A549 treated with CORT108297 at 1 μM for 4 hours (cell line): ENCODE measurements around the gene LCE2A. TPM values are rescaled to one million over a fixed set of nuclear protein-coding genes. Genes with fewer than 3 reads are reported as not detected.

ENCODE experiments used
- total RNA-seq: library from RNA; stranded (reverse); fragments of 200-300 nt; extraction: Qiagen RNA extraction; gene quantifications from 5 replicates; pipeline ENCODE4 v1.2.3, GENCODE V29; 2022

LCE2A gene, protein sequence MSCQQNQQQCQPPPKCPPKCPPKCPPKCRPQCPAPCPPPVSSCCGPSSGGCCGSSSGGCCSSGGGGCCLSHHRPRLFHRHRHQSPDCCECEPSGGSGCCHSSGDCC
- not detected in 5 replicates for total RNA-seq

DNA sequence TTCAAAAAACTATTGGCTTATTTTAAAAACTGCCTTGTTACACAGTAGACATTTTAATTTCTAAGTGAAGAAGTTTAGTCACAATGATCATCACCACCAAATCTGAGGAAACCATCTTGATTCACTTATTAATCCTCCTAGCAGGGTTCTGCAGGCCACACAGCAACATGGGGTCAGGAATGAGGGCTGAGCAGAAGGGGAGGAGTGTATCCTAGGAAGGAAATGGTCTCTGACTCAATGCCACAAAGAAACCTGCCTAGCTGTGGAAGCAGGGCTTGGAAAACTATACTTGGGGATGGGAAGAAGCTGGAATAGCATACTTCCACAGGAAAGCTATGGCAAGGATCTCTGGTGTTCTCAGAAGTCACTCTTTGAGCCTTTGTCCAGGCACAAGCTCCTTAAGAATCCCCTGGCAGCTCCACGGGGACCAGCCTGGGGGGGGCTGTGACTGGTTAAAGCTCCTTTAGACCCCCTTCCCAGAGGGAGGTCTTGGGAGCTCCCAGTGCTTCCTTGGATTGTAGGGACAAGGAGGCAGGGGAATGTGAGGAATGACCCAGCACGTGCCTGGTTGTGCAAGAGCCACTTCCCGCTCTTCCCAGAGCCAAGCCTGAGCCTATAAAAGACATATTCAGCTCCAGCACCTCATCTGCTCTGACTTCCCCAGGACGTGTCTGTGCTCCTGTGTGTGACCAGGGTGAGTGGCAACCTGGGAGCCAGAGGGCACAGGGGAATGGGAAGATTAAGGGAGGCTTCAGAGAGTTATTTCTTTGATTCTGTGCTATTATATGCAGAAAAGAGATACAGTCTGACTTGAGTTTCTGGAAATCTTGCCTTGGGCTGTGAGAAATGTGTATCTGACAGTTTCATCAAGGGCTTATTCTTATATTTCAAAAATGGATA is at the start of gene LCE2A:
TSS of gene LCE2A (plus strand) at position 645 of the 900 bp plus-strand sequence. CDS start 557 bp downstream, outside the sequence.

DNA sequence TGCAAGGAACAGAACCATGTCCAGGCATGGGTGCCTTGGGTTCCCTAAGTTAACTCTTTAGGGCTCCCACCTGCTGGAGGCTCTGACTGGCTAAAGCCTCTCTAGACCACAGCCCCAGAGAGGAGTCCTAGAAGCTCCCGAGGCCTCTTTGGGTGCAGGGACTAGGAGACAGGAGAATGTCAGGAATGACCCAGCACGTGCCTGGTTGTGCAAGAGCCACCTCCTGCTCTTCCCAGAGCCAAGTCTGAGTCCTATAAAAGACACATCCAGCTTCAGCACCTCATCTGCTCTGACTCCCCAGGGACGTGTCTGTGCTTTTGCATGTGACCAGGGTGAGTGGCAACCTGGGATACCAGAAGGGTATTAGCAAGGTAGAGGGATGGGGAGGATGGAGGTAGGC is 35.0 kb upstream of the LCE2A start, which contains the start of gene LCE2D:
TSS of gene LCE2D (plus strand) at position 283 of the 400 bp plus-strand sequence. CDS start 726 bp downstream, outside the sequence.

DNA sequence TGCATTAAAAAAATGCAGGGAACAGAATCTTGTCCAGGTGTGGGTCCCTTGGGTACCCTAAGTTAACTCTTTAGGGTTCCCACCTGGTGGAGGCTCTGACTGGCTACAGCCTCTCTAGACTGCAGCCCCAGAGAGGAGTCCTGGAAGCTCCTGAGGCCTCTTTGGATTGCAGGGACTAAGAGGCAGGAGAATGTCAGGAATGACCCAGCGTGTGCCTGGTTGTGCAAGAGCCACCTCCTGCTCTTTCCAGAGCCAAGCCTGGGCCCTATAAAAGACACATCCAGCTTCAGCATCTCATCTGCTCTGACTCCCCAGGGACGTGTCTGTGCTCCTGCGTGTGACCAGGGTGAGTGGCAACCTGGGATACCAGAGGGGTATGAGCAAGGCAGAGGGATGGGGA is 23.2 kb upstream of the LCE2A start, which contains the start of gene LCE2C:
TSS of gene LCE2C (plus strand) at position 297 of the 400 bp plus-strand sequence. CDS start 737 bp downstream, outside the sequence.

DNA sequence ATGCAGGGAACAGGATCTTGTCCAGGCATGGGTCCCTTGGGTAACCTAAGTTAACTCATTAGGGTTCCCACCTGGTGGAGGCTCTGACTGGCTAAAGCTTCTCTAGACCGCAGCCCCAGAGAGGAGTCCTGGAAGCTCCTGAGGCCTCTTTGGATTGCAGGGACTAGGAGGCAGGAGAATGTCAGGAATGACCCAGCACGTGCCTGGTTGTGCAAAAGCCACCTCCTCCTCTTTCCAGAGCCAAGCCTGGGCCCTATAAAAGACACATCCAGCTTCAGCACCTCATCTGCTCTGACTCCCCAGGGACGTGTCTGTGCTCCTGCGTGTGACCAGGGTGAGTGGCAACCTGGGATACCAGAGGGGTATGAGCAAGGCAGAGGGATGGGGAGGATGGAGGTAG is 12.3 kb upstream of the LCE2A start, which contains the start of gene LCE2B:
TSS of gene LCE2B (plus strand) at position 301 of the 400 bp plus-strand sequence. CDS start 721 bp downstream, outside the sequence.

DNA sequence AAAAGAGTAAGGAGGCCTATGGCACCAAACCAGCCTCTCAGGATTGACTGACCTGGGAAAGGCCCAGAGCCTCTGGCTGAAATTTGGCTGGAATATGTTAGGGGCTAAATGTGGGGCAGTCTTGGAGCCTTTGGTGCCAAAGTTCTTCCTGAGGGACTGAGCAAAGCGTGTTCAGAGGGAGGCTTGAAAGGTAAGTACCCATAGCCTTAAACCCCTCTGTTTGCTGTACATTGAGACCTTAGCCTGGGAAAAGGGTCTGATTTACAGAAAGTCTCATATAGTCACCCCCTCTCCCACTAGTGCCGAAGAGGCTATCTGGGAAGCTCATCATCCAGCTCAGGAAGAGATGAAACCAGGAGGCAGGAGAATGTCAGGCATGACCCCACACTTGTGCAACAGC is 9.7 kb downstream of the LCE2A start, which contains the start of gene LCE4A:
TSS of gene LCE4A (plus strand) at position 301 of the 400 bp plus-strand sequence. CDS start 916 bp downstream, outside the sequence.

Other genes with a start within 250 kb of the LCE2A start
- gene LCE5A, start 187.5 kb upstream of the LCE2A start, total RNA-seq = not detected in 5 replicates
- 0.17 to 0.49 TPM (median 0.36 TPM) in 5 replicates for gene CRCT1, start 183.9 kb upstream of the LCE2A start, total RNA-seq
- gene LCE3E, start 131.6 kb upstream of the LCE2A start, total RNA-seq = 0.16 to 0.17 TPM in 2 of 5 replicates, not detected in the others
- 0.44 to 1.3 TPM (median 0.64 TPM) in 5 replicates for gene LCE3D, start 117.8 kb upstream of the LCE2A start, total RNA-seq
- gene LCE3C, start 98.1 kb upstream of the LCE2A start, total RNA-seq = not detected in 5 replicates
- not detected in 5 replicates for gene LCE3B, start 84.5 kb upstream of the LCE2A start, total RNA-seq
- gene LCE3A, start 75.2 kb upstream of the LCE2A start, total RNA-seq = not detected in 5 replicates
- not detected in 5 replicates for gene LCE2D, start 35.0 kb upstream of the LCE2A start, total RNA-seq
- gene LCE2C, start 23.1 kb upstream of the LCE2A start, total RNA-seq = not detected in 5 replicates
- gene LCE2B, start 12.2 kb upstream of the LCE2A start, total RNA-seq = not detected in 5 replicates
- not detected in 5 replicates for gene LCE4A, start 9.8 kb downstream of the LCE2A start, total RNA-seq
- not detected in 5 replicates for gene KPRP, start 59.7 kb downstream of the LCE2A start, total RNA-seq
- gene LCE1F, start 76.8 kb downstream of the LCE2A start, total RNA-seq = not detected in 5 replicates
- gene LCE1E, start 87.9 kb downstream of the LCE2A start, total RNA-seq = 0.31 TPM in 1 of 5 replicates, not detected in the others
- not detected in 5 replicates for gene LCE1D, start 98.4 kb downstream of the LCE2A start, total RNA-seq
- gene LCE1C, start 108.3 kb downstream of the LCE2A start, total RNA-seq = not detected in 5 replicates
- gene LCE1B, start 113.6 kb downstream of the LCE2A start, total RNA-seq = 0.07 TPM in 1 of 5 replicates, not detected in the others
- not detected in 5 replicates for gene LCE1A, start 129.1 kb downstream of the LCE2A start, total RNA-seq
- not detected in 5 replicates for gene LCE6A, start 144.5 kb downstream of the LCE2A start, total RNA-seq
- gene LCE7A, start 161.7 kb downstream of the LCE2A start, total RNA-seq = not detected in 5 replicates
- not detected in 5 replicates for gene SMCP, start 180.0 kb downstream of the LCE2A start, total RNA-seq
- gene IVL, start 210.2 kb downstream of the LCE2A start, total RNA-seq = 0.03 to 0.06 TPM in 2 of 5 replicates, not detected in the others
- not detected in 5 replicates for gene SPRR5, start 248.9 kb downstream of the LCE2A start, total RNA-seq